Measurements from ENCODE around the gene HK2. TPM values are rescaled to one million over a fixed set of nuclear protein-coding genes. Genes with fewer than 3 reads are reported as not detected.

Gene HK2
- total and polyA plus RNA-seq, 2 donors (not counting 3 experiments of a cell fraction or from before 2014, with no cell fraction given), result 3.4 to 13.0 TPM

DNA sequence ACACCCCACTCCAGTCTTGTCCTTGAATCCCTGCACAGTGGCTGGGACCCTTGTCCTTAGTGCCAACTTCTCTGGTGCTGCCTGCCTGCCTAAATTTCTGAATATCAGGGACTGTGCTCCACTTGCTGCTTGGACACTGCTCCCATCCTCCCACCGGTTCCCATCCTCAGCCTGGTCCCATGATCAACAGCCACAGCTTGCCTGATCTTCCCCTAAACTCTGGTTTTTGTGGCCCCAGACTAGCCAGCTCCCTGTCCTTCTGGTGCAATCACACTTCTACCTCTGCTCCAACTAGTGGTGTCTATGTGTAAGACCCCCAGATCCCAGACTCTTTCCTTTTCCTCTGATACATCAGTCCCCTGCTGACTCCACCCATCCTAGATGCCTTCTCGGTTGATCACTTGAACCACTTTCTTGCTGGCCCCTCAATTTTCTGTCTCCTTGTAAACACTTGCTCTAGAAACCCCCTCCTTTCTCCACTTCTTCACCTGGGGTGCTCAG is 87.4 kb downstream of the HK2 start:
- CTCF ChIA-PET, result no interaction called here
- no TSS peak for BruUV-seq (replicated peaks)
- no peaks in the 10 kb centered on the region for H3K36me3 ChIP-seq (ENCODE audit: control insufficient read depth in 2 of 2, extremely low read depth in 1 of 2, insufficient read depth in 2 of 2, low read length in 2 of 2)
- no peak overlapping the region for H2AFZ ChIP-seq (ENCODE audit: low read depth, low read length)
- no peaks in the 10 kb centered on the region for H3K9me1 ChIP-seq (replicated peaks; ENCODE audit: control insufficient read depth, extremely low read depth, insufficient read depth, low read length)
- no peak overlapping the region for H3K4me3 ChIP-seq (replicated peaks in 1 of 3; ENCODE audit: insufficient read depth in 1 of 3, low read depth in 1 of 3, low read length in 3 of 3)
- no peaks in the 10 kb centered on the region for H3K9me3 ChIP-seq (replicated peaks; ENCODE audit: control insufficient read depth, insufficient read depth, low read length)
- no peak overlapping the region for H3K27ac ChIP-seq (ENCODE audit: insufficient read depth, low read depth, low read length)
- FAIRE-seq (no peak), DNase-seq (ENCODE audit: low read depth, low spot score) (no peak)
- no peak overlapping the region for H3K4me2 ChIP-seq (ENCODE audit: insufficient read depth, low read length)
- no peaks in the 10 kb centered on the region for H3K27me3 ChIP-seq (ENCODE audit: control insufficient read depth in 2 of 2, insufficient read depth in 2 of 2, low read length in 2 of 2)
- POLR2A ChIA-PET, result no interaction called here
- no peaks in the 10 kb centered on the region for H3K79me2 ChIP-seq (ENCODE audit: control insufficient read depth, insufficient read depth, low read length)
- dilution Hi-C loops (cut with MboI; ENCODE audit: extremely low pct_ligation_motif_present, low sequenced_read_pairs), result no loop called here
- no peaks in the 10 kb centered on the region for H3K4me1 ChIP-seq (ENCODE audit: control insufficient read depth, extremely low read depth, insufficient read depth, low read length)
- H3K9ac ChIP-seq (replicated peaks; ENCODE audit: extremely low read depth, insufficient read depth, low read length), result no peak overlapping the region
- no peaks in the 10 kb centered on the region for H4K20me1 ChIP-seq (replicated peaks; ENCODE audit: control insufficient read depth, extremely low read depth, insufficient read depth, low read length)
- intact Hi-C loops (cut with micrococcal nuclease), result no loop called here
- TF ChIP-seq, protein P1, sequence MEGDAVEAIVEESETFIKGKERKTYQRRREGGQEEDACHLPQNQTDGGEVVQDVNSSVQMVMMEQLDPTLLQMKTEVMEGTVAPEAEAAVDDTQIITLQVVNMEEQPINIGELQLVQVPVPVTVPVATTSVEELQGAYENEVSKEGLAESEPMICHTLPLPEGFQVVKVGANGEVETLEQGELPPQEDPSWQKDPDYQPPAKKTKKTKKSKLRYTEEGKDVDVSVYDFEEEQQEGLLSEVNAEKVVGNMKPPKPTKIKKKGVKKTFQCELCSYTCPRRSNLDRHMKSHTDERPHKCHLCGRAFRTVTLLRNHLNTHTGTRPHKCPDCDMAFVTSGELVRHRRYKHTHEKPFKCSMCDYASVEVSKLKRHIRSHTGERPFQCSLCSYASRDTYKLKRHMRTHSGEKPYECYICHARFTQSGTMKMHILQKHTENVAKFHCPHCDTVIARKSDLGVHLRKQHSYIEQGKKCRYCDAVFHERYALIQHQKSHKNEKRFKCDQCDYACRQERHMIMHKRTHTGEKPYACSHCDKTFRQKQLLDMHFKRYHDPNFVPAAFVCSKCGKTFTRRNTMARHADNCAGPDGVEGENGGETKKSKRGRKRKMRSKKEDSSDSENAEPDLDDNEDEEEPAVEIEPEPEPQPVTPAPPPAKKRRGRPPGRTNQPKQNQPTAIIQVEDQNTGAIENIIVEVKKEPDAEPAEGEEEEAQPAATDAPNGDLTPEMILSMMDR (IDR thresholded peaks at IDR 0.05; ENCODE audit: extremely low read depth in 1 of 2, insufficient read depth in 1 of 2, low read depth in 1 of 2, low read length in 2 of 2), result no peak
- TF ChIP-seq JUN (IDR thresholded peaks at IDR 0.05; ENCODE audit: borderline replicate concordance, insufficient read depth, insufficient read length, low read depth) (no peak), EZH2 (IDR thresholded peaks at IDR 0.05; ENCODE audit: borderline replicate concordance, low read depth, low read length, severe bottlenecking) (no peak), POLR2AphosphoS5 (IDR thresholded peaks at IDR 0.05; ENCODE audit: insufficient read depth, low read depth, low read length) (no peak), POLR2A (IDR thresholded peaks at IDR 0.05; ENCODE audit: low read depth, low read length) (no peak), MYC (IDR thresholded peaks at IDR 0.05; ENCODE audit: low read depth, low read length) (no peak), GATA2 (IDR thresholded peaks at IDR 0.05; ENCODE audit: insufficient read depth, insufficient read length, low read depth, low read length) (no peak), FOS (IDR thresholded peaks at IDR 0.05; ENCODE audit: borderline replicate concordance, insufficient read depth, low read length) (no peak)
- TF ChIP-seq, protein P2, sequence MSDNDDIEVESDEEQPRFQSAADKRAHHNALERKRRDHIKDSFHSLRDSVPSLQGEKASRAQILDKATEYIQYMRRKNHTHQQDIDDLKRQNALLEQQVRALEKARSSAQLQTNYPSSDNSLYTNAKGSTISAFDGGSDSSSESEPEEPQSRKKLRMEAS (IDR thresholded peaks at IDR 0.05; ENCODE audit: insufficient read depth, insufficient read length), result no peak
